GM06990 (cell line): ENCODE measurements around the gene NUP214.
A peak's percentile ranks its signal among the peaks of the same experiment; 100 is the strongest.

Experiments used
- DNase-seq: peaks from one replicate; pipeline ENCODE4 v3.0.0-alpha.2; 2011; ENCODE audit not compliant: insufficient read length; ENCODE audit errors: extremely low read depth
- H3K27me3 ChIP-seq: replicated peaks from 2 replicates; pipeline ENCODE4 v1.6.0; 2011; ENCODE audit warnings: low read length; ENCODE audit not compliant: control insufficient read depth, insufficient read depth
- H3K36me3 ChIP-seq: 2 replicates; pipeline ENCODE4 v1.5.1; 2011; ENCODE audit warnings: low read length; ENCODE audit not compliant: control insufficient read depth, insufficient read depth
- H3K4me3 ChIP-seq: replicated peaks from 2 replicates; pipeline ENCODE4 v1.5.1; 2011; ENCODE audit warnings: low read depth, mild to moderate bottlenecking, control low read depth, low read length
- TF ChIP-seq, protein P1 (sequence below): IDR thresholded peaks from 2 replicates; pipeline ENCODE4 v1.5.1; 2011; ENCODE audit warnings: low read length, control low read depth, mild to moderate bottlenecking, inconsistent platforms; ENCODE audit not compliant: insufficient read depth, poor library complexity, severe bottlenecking

Gene NUP214

DNA sequence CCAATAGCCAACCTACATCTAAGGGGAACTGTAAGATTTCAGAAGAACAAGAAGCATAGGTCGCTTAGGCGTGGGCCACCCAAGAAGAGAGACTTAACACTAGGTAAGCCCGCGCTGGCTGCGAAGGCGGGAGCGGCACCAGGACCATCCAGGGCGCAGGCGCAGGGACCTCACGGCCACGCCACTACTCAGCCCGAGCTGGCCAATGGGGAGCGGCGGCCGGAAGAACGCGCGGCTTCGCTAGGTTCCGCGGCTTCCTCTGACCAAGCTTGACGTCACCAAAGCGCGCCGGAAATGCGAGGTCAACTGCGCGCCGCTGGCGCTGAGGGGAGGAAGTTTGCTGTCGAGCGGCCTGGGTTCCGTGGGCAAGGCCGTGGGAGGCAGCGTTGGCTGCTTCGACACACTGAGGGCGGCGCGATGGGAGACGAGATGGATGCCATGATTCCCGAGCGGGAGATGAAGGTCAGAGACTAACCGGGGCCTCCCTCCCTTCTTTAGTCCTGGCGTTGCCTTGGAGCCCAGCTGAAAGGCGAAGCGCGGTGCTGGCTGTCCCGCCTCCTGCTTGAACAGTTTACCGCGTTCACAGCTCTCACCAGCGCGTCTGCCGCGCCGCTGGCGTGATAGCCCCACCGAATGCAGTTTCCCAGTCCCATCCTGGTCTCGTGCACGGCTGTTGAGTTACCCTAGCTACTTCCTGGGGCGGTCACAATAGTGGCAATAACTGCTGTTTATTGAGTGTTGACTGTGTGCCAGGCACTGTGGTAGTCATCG, at the start of gene NUP214:
NUP214 (plus strand) TSS at position 299 of the 771 bp plus-strand sequence; CDS start at position 418, 119 bp downstream.
- no peaks in the 10 kb centered on the region; the same call in 1 of the 2 replicates for H3K27me3 ChIP-seq
- DNase-seq: peak; percentile 98
- TF ChIP-seq, protein P1, sequence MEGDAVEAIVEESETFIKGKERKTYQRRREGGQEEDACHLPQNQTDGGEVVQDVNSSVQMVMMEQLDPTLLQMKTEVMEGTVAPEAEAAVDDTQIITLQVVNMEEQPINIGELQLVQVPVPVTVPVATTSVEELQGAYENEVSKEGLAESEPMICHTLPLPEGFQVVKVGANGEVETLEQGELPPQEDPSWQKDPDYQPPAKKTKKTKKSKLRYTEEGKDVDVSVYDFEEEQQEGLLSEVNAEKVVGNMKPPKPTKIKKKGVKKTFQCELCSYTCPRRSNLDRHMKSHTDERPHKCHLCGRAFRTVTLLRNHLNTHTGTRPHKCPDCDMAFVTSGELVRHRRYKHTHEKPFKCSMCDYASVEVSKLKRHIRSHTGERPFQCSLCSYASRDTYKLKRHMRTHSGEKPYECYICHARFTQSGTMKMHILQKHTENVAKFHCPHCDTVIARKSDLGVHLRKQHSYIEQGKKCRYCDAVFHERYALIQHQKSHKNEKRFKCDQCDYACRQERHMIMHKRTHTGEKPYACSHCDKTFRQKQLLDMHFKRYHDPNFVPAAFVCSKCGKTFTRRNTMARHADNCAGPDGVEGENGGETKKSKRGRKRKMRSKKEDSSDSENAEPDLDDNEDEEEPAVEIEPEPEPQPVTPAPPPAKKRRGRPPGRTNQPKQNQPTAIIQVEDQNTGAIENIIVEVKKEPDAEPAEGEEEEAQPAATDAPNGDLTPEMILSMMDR: no peak
- H3K4me3 ChIP-seq: peak within 1 kb of the TSS; percentile 99
- peaks cover 8% of the 10 kb centered on the region for H3K36me3 ChIP-seq

DNA sequence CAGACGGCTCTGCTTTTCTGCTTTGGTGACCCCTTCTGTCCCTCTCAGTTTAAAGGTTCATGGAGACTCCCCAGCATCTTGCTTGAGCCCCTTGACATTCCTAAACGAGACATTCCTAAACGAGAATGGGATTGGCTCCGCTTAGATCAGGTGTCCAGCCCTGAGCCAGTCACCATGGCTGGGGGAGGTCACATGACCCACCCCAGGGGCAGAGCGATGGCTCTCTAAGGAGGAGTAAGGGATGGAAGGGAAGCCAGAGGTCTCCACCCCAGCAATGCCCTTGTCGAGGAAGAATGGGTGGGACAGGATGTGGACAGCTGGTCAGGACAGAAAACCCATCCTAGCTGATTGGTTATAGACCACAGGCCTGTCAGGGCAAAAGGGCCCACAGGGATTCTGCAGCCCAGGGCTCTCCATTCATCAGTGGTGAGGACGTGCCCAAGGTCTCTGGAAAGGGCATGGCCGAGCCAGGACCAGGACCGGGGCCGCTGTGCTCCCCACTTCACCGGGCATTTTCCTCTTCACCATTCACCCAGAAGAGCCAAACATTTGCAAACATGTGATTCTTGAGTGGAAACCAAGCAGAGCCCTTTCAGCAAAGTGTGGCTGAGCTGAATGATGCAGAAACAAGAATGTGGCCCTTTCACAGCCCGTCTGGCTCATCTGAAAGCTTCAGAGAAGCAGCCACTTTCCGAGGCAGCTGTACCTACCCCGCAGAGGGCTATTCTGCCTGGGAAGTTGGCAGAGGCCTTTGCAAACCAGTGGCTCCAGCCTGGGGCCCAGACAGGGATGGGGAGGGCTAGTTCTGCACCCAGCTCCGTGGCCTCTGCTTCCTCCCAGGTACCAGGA, 48.8 kb upstream of the NUP214 start:
- Histone ChIP-seq H3K36me3 (no peaks in the 10 kb centered on the region), H3K27me3 (peaks cover 1% of the 10 kb centered on the region), H3K4me3 (no peak overlapping the region)
- DNase-seq: no peak
- TF ChIP-seq, protein P1: no peak

GRCh38 chr9:131078427-131079366, 46.7 kb upstream of the NUP214 start:
- no peaks in the 10 kb centered on the region for H3K36me3 ChIP-seq
- H3K4me3 ChIP-seq: no peak overlapping the region
- TF ChIP-seq, protein P1: no peak
- peaks cover 1% of the 10 kb centered on the region for H3K27me3 ChIP-seq
- DNase-seq: no peak

GRCh38 chr9:131080589-131080988, 44.8 kb upstream of the NUP214 start:
- Histone ChIP-seq H3K36me3 (no peaks in the 10 kb centered on the region), H3K27me3 (peaks cover 1% of the 10 kb centered on the region), H3K4me3 (no peak overlapping the region)
- no peak for DNase-seq
- TF ChIP-seq, protein P1: no peak

- DNase-seq: no peak
These were observed 43.5 kb upstream of the NUP214 start for GRCh38 chr9:131081868-131082267.

More at GRCh38 chr9:131081868-131082267, 43.5 kb upstream of the NUP214 start:
- Histone ChIP-seq H3K36me3 (no peaks in the 10 kb centered on the region), H3K4me3 (no peak overlapping the region), H3K27me3 (peaks cover 1% of the 10 kb centered on the region)
- TF ChIP-seq, protein P1: no peak
